GM13976 (cell line): ENCODE data around the gene MSX2.

Experiments
- DNase-seq: peaks from one replicate; pipeline ENCODE4 v3.0.0; 2012; ENCODE audit warnings: low spot score
- in situ Hi-C: fragments of 300-500 bp; cut with MboI; formaldehyde crosslinking; loops from one replicate; pipeline ENCODE4 v1.12.0; 2022; ENCODE audit warnings: low sequenced_read_pairs, mixed read lengths, inconsistent platforms; ENCODE audit not compliant: unreplicated experiment
- TF ChIP-seq, protein P1 (sequence below): IDR thresholded peaks from 2 replicates; pipeline ENCODE4 v1.5.1; 2012; ENCODE audit warnings: borderline replicate concordance, mild to moderate bottlenecking; ENCODE audit not compliant: insufficient read depth; ENCODE audit errors: extremely low read depth, missing control alignments, control extremely low read depth

Gene MSX2

GRCh38 chr5:174698156-174698555 is 26.2 kb upstream of the MSX2 start:
- in situ Hi-C loops, result no loop called here
- no peak for DNase-seq
- TF ChIP-seq, protein P1, sequence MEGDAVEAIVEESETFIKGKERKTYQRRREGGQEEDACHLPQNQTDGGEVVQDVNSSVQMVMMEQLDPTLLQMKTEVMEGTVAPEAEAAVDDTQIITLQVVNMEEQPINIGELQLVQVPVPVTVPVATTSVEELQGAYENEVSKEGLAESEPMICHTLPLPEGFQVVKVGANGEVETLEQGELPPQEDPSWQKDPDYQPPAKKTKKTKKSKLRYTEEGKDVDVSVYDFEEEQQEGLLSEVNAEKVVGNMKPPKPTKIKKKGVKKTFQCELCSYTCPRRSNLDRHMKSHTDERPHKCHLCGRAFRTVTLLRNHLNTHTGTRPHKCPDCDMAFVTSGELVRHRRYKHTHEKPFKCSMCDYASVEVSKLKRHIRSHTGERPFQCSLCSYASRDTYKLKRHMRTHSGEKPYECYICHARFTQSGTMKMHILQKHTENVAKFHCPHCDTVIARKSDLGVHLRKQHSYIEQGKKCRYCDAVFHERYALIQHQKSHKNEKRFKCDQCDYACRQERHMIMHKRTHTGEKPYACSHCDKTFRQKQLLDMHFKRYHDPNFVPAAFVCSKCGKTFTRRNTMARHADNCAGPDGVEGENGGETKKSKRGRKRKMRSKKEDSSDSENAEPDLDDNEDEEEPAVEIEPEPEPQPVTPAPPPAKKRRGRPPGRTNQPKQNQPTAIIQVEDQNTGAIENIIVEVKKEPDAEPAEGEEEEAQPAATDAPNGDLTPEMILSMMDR, result no peak

- in situ Hi-C loops, result no loop called here
- no peak for DNase-seq
- TF ChIP-seq, protein P1, result no peak
These were observed 25.3 kb upstream of the MSX2 start for GRCh38 chr5:174699131-174699530.

GRCh38 chr5:174706997-174707572 is 17.3 kb upstream of the MSX2 start:
- in situ Hi-C loops, result no loop called here
- TF ChIP-seq, protein P1, result no peak
- no peak for DNase-seq

GRCh38 chr5:174707671-174708070 is 16.7 kb upstream of the MSX2 start:
- TF ChIP-seq, protein P1, result no peak
- in situ Hi-C loops, result no loop called here
- no peak for DNase-seq

DNA sequence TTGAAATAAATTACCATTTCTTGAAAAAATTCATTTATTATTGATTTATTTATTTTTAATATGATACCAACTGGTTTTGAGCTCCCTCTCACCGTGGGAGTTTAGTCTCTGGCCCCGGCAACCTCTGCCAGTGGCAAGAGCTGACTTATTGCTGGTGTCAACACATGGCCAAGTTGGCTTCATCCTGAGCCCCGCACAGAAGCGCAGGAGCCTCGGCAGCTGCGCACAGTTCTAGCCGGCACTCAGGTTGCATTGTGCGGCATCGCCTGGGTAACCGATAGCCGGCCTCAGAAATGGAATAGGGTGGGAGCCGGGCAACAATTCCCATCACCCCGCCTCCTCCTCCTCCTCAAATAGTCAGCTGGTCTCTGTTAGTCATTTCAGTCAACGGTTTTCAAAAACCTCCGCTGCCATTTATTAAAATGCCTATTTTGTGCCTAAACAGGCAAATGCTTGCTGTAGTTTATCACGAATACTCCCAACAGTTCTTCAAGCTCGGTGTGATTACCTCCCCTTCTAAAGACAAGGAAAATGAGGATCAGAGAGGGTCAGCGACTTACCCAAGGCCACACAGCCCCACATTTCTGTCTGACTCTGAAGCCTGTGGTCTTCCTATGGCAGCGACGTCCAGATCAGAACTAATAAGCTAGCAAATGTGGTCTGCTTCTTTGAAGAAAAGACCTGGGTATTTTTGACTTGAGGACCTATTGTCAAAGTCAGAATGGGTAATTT is 15.7 kb upstream of the MSX2 start:
- TF ChIP-seq, protein P1, result no peak
- in situ Hi-C loops, result no loop called here
- DNase-seq, result no peak

GRCh38 chr5:174714751-174715150 is 9.6 kb upstream of the MSX2 start:
- TF ChIP-seq, protein P1, result no peak
- in situ Hi-C loops, result no loop called here
- DNase-seq, result no peak
